Esophagus squamous epithelium (tissue), 4 donors: Measurements from ENCODE around the gene MPP3.

Experiments
- POLR2A ChIP-seq, 4 donors: fragments of 450-650 bp; IDR thresholded peaks; one replicate each; pipeline ENCODE4 v1.6.1; 2017; ENCODE audit warnings: antibody characterized with exemption in 4 of 4, mild to moderate bottlenecking in 4 of 4, moderate library complexity in 3 of 4
- TF ChIP-seq, protein P1 (sequence below), 6 experiments: fragments of 450-650 bp in 4 of 6; fragments of 200-600 bp in 2 of 6; sonication (generic) in 2 of 6; IDR thresholded peaks; one replicate each; pipeline ENCODE4 v1.5.1; 2016 to 2019; ENCODE audit warnings: antibody characterized with exemption in 6 of 6, mild to moderate bottlenecking in 4 of 6, moderate library complexity in 4 of 6

DNA sequence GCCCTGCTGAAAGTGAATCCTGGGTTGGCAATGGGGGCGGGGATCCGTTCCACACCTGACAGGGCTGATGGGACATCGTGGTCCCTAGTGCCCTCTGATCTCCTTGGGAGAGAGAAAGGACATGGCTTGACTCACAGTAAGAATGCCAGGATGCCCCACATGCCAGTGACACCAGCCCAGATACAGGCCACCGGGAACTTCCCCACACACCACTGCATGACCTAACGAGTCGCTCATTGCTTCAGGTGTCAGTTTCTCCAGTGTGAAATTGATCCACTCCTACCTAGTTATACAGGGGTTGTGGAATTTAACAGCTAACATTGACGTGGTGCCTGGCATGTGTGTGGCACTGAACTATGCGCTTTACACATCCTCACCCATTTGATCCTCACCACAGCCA lies 21.6 kb upstream of the MPP3 start:
- TF ChIP-seq, protein P1, sequence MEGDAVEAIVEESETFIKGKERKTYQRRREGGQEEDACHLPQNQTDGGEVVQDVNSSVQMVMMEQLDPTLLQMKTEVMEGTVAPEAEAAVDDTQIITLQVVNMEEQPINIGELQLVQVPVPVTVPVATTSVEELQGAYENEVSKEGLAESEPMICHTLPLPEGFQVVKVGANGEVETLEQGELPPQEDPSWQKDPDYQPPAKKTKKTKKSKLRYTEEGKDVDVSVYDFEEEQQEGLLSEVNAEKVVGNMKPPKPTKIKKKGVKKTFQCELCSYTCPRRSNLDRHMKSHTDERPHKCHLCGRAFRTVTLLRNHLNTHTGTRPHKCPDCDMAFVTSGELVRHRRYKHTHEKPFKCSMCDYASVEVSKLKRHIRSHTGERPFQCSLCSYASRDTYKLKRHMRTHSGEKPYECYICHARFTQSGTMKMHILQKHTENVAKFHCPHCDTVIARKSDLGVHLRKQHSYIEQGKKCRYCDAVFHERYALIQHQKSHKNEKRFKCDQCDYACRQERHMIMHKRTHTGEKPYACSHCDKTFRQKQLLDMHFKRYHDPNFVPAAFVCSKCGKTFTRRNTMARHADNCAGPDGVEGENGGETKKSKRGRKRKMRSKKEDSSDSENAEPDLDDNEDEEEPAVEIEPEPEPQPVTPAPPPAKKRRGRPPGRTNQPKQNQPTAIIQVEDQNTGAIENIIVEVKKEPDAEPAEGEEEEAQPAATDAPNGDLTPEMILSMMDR (IDR thresholded peaks at IDR 0.05): no peak
- TF ChIP-seq POLR2A (IDR thresholded peaks at IDR 0.05): no peak
